ENCODE measurements around the gene SRSF3. TPM values are rescaled to one million over a fixed set of nuclear protein-coding genes. Genes with fewer than 3 reads are reported as not detected.
A peak's percentile ranks its signal among the peaks of the same experiment; 100 is the strongest.
"Not testable (repeated sequence)": the region's sequence is repeated elsewhere in the genome, so short reads cannot be mapped to it uniquely, and the experiment has no call there.

The SRSF3 gene
- total RNA-seq, 2 experiments from 2014 or later, result 389 to 396 TPM

DNA sequence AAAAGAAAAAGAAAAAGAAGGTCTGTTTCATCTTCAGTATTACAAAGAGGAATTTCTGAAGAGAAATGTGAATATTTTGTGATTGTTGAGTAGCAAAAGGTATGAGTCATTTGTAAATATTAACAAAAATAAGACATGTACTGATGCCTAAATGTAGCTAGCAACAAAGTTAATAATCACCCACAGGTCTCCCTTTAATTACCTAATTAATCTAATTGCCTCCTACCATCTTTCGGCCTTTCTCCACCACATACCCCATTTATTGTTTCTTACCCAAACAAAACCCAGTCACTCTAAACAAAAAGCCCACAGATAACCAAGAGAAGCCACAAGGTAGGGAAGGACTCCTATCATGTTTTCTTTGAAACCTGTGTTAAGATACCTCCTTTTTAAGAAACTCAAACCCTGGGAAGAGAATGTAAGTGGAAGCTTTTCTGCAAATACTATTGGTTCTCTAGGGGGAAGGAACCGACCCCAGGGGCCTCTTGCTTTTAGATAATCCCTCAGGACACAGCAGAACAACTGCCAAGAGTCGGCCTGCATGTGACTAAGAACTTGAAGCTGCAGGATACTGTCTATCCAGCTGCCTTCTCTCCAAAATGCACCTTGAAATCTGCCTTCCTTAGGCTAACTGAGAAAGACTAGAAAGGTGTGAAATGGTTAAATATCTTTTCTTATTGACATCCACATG, 30.8 kb upstream of the SRSF3 start:
- no peak for ATAC-seq (ENCODE audit: low read depth)
- H3K9me3 Mint-ChIP-seq, result no peaks in the 10 kb centered on the region
- no peak for DNase-seq
- no peak overlapping the region for H3K27ac Mint-ChIP-seq
- H3K4me1 Mint-ChIP-seq, result no peaks in the 10 kb centered on the region
- no peak overlapping the region for H3K4me3 Mint-ChIP-seq
- POLR2A ChIA-PET, result interaction anchor here (1.0 kb wide), 1 partner anchor 15 kb away, joined by 4 read pairs; no protein-coding TSS in a partner anchor
- H3K36me3 Mint-ChIP-seq, result no peaks in the 10 kb centered on the region
- peaks cover 6% of the 10 kb centered on the region for H3K27me3 Mint-ChIP-seq

DNA sequence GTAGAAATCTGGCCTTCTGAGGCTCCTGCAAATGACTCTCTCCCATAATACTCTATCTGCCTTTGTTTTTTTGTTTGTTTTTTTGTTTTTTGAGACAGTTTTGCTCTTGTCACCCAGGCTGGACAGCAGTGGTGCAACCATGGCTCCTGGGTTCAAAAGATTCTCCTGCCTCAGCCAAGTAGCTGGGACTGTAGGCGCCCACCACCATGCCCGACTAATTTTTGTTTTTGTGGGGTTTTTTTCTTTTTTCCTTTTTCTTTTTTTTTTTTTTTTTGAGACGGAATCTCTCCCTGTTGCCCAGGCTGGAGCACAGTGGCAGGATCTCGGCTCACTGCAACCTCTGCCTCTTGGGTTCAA, 30.3 kb upstream of the SRSF3 start:
- Mint-ChIP-seq H3K36me3 (no peaks in the 10 kb centered on the region), H3K4me3 (no peak overlapping the region), H3K9me3 (no peaks in the 10 kb centered on the region), H3K27me3 (peaks cover 6% of the 10 kb centered on the region), H3K4me1 (no peaks in the 10 kb centered on the region), H3K27ac (no peak overlapping the region)
- DNase-seq (no peak), ATAC-seq (ENCODE audit: low read depth) (no peak)
- POLR2A ChIA-PET, result interaction anchor here (0.6 to 1.0 kb wide), 2 partner anchors 15 to 87 kb away, joined by 4 to 5 read pairs; no protein-coding TSS in a partner anchor

DNA sequence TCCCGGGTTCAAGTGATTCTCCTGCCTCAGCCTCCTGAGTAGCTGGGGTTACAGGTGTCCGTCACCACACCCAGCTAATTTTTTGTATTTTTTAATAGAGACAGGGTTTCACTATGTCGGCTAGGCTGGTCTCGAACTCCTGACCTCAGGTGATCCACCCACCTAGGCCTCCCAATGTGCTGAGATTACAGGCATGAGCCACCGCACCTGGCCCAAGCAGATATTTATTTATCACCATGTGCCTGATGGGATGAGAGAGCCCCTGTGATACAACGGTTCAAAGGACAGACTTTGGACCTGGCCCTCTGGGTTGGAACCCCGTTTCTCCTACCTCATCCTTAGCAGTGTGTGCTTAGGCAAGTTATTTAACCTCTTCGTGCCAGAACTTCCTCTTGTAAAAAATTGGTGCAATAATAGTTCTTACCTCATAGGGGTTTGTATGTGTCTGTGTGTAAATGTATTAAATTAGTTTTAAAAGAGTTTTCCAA, 27.7 kb upstream of the SRSF3 start:
- ATAC-seq (ENCODE audit: low read depth) (no peak), DNase-seq (no peak)
- POLR2A ChIA-PET, result no interaction called here
- Mint-ChIP-seq H3K27ac (no peak overlapping the region), H3K4me3 (no peak overlapping the region), H3K4me1 (no peaks in the 10 kb centered on the region), H3K9me3 (no peaks in the 10 kb centered on the region), H3K36me3 (no peaks in the 10 kb centered on the region), H3K27me3 (peaks cover 2% of the 10 kb centered on the region)

DNA sequence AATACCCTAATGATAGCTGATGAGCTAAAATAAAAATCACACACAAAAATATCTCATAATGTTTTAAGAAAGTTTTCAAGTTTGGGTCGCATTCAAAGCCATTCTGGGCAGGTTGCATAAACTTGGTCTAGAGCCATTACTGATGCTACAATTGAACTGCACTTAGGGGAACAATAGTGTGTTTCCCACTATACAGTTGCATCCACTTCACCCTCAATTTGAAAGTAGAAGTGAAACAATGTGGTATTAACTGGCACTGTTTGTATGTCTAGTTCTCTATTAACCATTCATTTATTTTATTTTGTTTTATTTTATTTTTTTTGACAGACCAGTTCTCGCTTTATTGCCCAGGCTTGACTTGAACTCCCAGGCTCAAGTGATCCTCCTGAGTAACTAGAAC, 23.9 kb upstream of the SRSF3 start:
- no peak overlapping the region for H3K4me3 Mint-ChIP-seq
- no peaks in the 10 kb centered on the region for H3K36me3 Mint-ChIP-seq
- DNase-seq (no peak), ATAC-seq (ENCODE audit: low read depth) (no peak)
- no peak overlapping the region for H3K27ac Mint-ChIP-seq
- POLR2A ChIA-PET, result no interaction called here
- no peaks in the 10 kb centered on the region for H3K9me3 Mint-ChIP-seq
- H3K4me1 Mint-ChIP-seq, result no peaks in the 10 kb centered on the region
- H3K27me3 Mint-ChIP-seq, result no peaks in the 10 kb centered on the region

DNA sequence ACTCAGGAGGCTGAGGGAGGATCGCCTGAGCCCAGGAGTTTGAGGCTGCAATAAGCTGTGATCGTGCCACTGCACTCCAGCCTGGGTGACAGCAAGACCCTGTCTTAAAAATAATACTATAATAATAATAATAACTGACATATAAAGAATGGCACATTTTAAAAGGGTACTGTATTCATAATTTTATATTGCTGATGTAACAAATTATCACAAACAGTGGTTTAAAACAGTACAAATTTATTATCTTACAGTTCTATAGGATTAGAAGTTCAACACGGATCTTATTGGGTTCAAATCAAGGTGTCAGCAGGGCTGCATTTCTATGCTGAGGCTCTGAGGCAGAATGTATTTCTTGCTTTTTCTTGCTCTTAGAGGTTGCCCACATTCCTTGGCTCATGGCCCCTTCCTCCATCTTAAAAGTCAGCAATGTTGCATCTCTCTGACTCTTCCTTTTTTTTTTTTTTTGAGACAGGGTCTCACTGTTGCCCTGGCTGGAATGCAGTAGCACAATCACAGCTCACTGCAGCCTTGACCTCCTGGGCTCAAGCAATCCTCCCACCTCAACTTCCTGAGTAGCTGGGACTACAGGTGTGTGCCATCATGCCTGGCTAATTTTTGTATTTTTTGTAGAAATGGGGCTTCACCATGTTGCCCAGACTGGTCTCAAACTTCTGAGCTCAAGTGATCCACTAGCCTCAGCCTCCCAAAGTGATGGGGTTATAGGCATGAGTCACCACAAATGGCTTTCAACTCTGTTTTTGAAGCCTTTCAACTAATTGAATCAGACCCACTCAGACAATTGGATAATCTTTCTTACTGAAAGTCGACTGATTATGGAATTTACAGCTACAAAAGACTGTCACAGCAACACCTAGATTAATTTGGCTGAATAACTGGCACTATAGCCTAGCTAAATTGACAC, 22.8 kb upstream of the SRSF3 start:
- DNase-seq (no peak), ATAC-seq (ENCODE audit: low read depth) (no peak)
- Mint-ChIP-seq H3K4me3 (no peak overlapping the region), H3K27me3 (no peaks in the 10 kb centered on the region), H3K9me3 (no peaks in the 10 kb centered on the region), H3K4me1 (no peaks in the 10 kb centered on the region), H3K36me3 (no peaks in the 10 kb centered on the region), H3K27ac (no peak overlapping the region)
- POLR2A ChIA-PET, result no interaction called here

DNA sequence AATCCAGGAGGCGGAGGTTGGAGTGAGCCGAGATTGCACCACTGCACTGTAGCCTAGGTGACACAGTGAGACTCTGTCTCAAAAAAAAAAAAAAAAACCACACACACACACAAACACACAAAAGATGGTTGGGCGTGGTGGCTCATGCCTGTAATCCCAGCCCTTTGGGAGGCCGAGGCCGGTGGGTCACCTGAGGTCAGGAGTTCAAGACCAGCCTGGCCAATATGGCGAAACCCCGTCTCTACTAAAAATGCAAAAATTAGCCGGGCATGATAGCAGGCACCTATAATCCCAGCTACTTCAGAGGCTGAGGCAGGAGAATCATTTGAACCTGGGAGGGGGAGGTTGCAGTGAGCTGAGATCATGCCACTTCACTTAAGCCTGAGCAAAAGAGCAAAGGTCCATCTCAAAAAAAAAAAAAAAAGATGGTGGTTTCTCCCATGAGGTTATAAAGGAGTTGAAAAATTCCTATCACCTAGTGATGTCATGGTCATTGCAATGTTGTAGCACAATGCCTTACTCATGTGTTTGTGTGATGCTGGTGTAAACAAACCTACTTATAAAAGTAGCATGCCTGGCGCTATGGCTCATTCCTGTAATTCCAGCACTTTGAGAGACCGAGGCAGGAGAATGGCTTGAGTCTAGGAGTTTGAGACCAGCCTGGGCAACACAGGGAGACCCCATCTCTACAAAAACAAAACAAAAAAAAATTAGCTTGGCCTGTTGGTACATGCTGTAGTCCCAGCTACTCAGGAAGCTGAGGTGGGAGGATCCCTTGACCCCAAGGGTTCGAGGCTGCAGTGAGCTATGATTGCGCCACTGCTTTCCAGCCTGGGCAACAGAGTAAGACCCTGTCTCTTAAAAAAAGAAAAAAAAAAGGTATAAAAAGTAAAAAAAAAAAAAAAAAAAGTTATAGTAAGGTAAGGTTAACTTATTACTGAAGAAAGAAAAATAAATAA, 21.5 kb upstream of the SRSF3 start:
- H3K4me3 Mint-ChIP-seq; H3K36me3 Mint-ChIP-seq; H3K27ac Mint-ChIP-seq; H3K9me3 Mint-ChIP-seq; POLR2A ChIA-PET; H3K4me1 Mint-ChIP-seq; DNase-seq; H3K27me3 Mint-ChIP-seq; ATAC-seq (ENCODE audit: low read depth): not testable (repeated sequence)

DNA sequence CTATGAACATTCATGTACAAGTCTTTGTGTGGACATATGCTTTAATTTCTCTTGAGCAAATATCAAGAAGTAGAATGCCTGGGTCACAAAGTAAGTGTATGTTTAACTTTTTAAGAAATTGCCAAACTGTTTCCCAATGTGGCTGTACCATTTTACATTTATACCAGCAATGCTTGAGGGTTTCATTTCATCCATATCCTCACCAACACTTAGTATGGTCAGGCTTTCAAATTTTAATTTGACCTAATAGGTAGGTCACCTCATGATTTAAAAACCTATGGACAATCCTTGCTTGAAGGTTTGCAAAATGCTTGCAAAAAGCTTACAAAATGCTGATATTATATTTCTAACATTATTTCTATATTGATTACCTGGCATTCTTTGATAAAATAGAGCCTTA, 19.5 kb upstream of the SRSF3 start:
- Mint-ChIP-seq H3K9me3 (no peaks in the 10 kb centered on the region), H3K4me3 (no peak overlapping the region), H3K27ac (no peak overlapping the region), H3K27me3 (no peaks in the 10 kb centered on the region), H3K4me1 (peaks cover under 1% of the 10 kb centered on the region), H3K36me3 (no peaks in the 10 kb centered on the region)
- ATAC-seq (ENCODE audit: low read depth), result no peak
- no peak for DNase-seq
- POLR2A ChIA-PET, result no interaction called here

DNA sequence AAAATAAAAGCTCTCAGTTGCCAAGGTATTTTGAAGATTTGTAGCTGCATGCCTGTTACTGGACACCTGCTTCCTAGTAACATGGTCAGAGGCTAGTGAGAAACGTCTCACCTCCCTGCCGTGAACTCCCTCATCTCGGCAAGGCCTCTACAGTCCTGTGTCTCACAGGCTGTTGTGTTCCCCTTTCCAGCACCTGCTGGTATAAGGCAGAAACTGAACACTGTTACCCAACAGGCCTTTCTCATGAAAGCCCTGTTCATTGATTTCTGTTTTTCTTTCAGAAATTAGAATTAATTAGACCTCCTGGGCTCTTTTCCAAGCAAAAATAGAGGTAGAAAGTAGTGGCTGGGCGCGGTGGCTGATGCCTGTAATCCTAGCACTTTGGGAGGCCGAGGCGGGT, 17.6 kb upstream of the SRSF3 start:
- Mint-ChIP-seq H3K27ac (no peak overlapping the region), H3K27me3 (no peaks in the 10 kb centered on the region), H3K4me3 (no peak overlapping the region), H3K36me3 (no peaks in the 10 kb centered on the region), H3K4me1 (peaks cover 2% of the 10 kb centered on the region), H3K9me3 (no peaks in the 10 kb centered on the region)
- POLR2A ChIA-PET, result no interaction called here
- ATAC-seq (ENCODE audit: low read depth) (no peak), DNase-seq (no peak)

DNA sequence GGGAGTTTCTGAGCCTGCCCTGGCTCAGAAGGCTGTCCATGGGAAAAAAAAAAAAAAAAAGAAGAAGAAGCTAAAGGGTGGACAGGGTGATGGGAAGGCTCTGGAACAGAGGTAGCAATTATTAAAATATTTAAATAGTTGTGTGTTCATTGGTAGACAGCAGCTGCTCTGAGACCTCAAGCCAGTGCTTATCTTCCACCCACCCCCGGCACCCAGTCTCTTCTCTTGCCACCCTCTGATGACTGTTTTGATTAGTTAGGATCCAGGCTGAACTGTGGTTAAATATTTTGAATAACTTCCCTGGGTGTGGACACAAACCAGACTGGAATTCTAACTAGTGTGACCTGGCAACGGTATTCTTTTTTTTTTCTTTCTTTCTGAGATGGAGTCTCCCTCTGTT, 16.9 kb upstream of the SRSF3 start:
- Mint-ChIP-seq H3K27ac (no peak overlapping the region), H3K4me3 (no peak overlapping the region), H3K36me3 (no peaks in the 10 kb centered on the region), H3K9me3 (no peaks in the 10 kb centered on the region), H3K27me3 (peaks cover 4% of the 10 kb centered on the region), H3K4me1 (peaks cover 2% of the 10 kb centered on the region)
- POLR2A ChIA-PET, result no interaction called here
- DNase-seq (no peak), ATAC-seq (ENCODE audit: low read depth) (no peak)

DNA sequence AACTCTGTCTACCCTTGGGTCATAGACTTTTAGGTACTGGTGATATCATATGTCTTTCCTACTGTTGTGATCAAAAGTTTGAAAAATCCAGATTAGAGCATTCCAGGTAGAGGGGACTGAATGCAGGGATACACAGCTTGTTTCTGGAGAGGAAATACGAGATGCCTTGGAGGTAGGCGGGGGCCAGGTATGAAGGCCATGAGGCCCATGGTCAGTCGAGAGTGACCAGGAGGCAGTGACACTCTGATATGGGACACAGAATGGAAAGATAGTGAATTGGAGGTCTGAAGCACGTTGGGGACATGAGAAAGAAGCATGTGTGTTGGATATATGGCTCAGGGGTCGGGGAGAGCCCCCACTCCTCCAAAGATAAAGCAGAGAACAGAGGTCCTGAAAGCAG, 16.1 kb upstream of the SRSF3 start:
- POLR2A ChIA-PET, result no interaction called here
- peaks cover 2% of the 10 kb centered on the region for H3K4me1 Mint-ChIP-seq
- H3K27me3 Mint-ChIP-seq, result peaks cover 4% of the 10 kb centered on the region
- ATAC-seq (ENCODE audit: low read depth) (no peak), DNase-seq (no peak)
- H3K27ac Mint-ChIP-seq, result no peak overlapping the region
- no peak overlapping the region for H3K4me3 Mint-ChIP-seq
- H3K9me3 Mint-ChIP-seq, result no peaks in the 10 kb centered on the region
- H3K36me3 Mint-ChIP-seq, result no peaks in the 10 kb centered on the region

DNA sequence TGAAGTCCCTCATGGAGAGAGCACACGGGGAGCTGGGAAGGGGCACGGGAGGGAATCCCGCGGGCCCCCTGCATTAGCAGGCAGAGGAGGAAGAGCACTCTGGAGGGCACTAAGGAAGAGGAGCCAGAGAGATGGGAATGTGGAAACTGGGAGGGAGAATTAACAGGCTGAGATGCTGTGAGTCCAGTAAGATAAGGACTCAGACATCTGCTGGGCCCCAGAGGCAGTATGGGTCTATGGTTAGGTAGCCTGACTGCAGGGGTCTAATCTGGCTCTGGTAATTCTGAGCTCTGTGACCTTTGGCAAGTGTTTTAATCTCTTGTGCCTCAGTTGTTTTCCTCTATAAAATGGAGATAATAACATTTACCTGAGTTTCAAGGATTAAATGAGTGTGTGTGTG, 15.7 kb upstream of the SRSF3 start:
- H3K4me1 Mint-ChIP-seq, result peaks cover 2% of the 10 kb centered on the region
- DNase-seq, result no peak
- H3K36me3 Mint-ChIP-seq, result no peaks in the 10 kb centered on the region
- no peaks in the 10 kb centered on the region for H3K9me3 Mint-ChIP-seq
- peaks cover 4% of the 10 kb centered on the region for H3K27me3 Mint-ChIP-seq
- no peak overlapping the region for H3K4me3 Mint-ChIP-seq
- peak overlapping the region; percentile 31 for H3K27ac Mint-ChIP-seq
- POLR2A ChIA-PET, result interaction anchor here (0.7 kb wide), 1 partner anchor 58 kb away, joined by 3 read pairs; no protein-coding TSS in a partner anchor
- ATAC-seq (ENCODE audit: low read depth), result no peak

DNA sequence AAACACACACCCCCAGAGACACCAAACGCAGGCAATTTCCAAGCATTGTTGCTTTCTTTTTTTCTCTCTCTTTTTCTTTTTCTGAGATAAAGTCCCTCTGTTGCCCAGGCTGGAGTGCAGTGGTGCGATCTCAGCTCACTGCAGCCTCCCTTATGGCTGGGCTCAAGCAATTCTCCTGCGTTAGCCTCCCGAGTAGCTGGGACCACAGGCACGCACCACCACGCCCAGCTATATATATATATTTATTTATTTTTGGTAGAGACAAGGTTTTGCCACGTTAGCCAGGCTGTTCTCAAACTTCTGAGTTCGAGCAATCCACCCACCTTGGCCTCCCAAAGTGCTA, 14.0 kb upstream of the SRSF3 start:
- POLR2A ChIA-PET, result interaction anchor here (0.6 to 1.6 kb wide), 4 partner anchors 17 to 204 kb away, joined by 4 to 6 read pairs (median 5); no protein-coding TSS in a partner anchor

DNA sequence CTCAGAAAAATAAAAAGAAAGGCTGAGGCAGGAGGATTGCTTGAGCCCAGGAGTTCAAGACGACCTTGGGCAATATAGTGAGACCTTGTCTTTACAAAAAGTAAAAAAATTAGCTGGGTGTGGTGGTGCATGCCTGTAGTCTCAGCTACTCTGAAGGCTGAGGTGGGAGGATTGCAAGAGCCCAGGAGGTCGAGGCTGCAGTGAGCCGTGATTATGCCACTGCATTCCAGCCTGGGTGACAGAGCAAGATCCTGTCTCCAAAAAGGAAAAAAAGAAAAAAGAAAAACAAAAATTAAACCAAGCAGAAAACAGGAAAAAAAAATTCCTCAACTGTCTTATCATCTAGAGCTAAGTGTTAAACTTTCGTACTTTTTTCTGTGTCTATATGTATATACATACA, 12.4 kb upstream of the SRSF3 start:
- Mint-ChIP-seq H3K9me3 (no peaks in the 10 kb centered on the region), H3K36me3 (no peaks in the 10 kb centered on the region), H3K27me3 (peaks cover 4% of the 10 kb centered on the region), H3K4me1 (peaks cover 2% of the 10 kb centered on the region), H3K4me3 (no peak overlapping the region), H3K27ac (no peak overlapping the region)
- POLR2A ChIA-PET, result no interaction called here
- DNase-seq, result no peak
- no peak for ATAC-seq (ENCODE audit: low read depth)

More for the DNA sequence above, 14.0 kb upstream of the SRSF3 start:
- peaks cover 4% of the 10 kb centered on the region for H3K27me3 Mint-ChIP-seq
- DNase-seq (no peak), ATAC-seq (ENCODE audit: low read depth) (no peak)
- no peaks in the 10 kb centered on the region for H3K9me3 Mint-ChIP-seq
- H3K36me3 Mint-ChIP-seq, result no peaks in the 10 kb centered on the region
- no peak overlapping the region for H3K27ac Mint-ChIP-seq
- peaks cover 2% of the 10 kb centered on the region for H3K4me1 Mint-ChIP-seq
- no peak overlapping the region for H3K4me3 Mint-ChIP-seq

All from activated naive CD8-positive, alpha-beta T cell treated with anti-CD3 and anti-CD28 coated beads, Interleukin-2, amount 10 ng/mL, durations not matched to agents 7 days and 5 days (primary cell).